Measurements from ENCODE around the gene DNPEP. TPM values are rescaled to one million over a fixed set of nuclear protein-coding genes. Genes with fewer than 3 reads are reported as not detected.

Gene DNPEP
- total and polyA plus RNA-seq, 2 of the 4 experiments (the other 2 are of a cell fraction), result 74.2 to 89.4 TPM

- Histone ChIP-seq H3K14ac (replicated peaks; ENCODE audit: low read depth, low read length) (no peak overlapping the region), H4K5ac (ENCODE audit: low read depth, low read length) (no peak overlapping the region), H3K4me2 (ENCODE audit: low read depth, low read length) (no peak overlapping the region), H3K27me3 (ENCODE audit: control insufficient read depth, insufficient read depth, low read length) (peaks cover 5% of the 10 kb centered on the region), H3K79me1 (ENCODE audit: low read depth in 1 of 2, low read length in 2 of 2) (no peaks in the 10 kb centered on the region), H2AK9ac (replicated peaks; ENCODE audit: low read depth, low read length, poor library complexity) (no peak overlapping the region), H2BK5ac (ENCODE audit: low read depth, low read length, poor library complexity, severe bottlenecking) (no peak overlapping the region), H3K9me1 (ENCODE audit: insufficient read depth, low read length) (peaks cover 4% of the 10 kb centered on the region; the same call in 1 of the 2 replicates), H3K9me3 (ENCODE audit: control insufficient read depth, insufficient read depth, low read length) (no peaks in the 10 kb centered on the region), H4K8ac (ENCODE audit: low read depth in 2 of 2, low read length in 2 of 2) (no peak overlapping the region), H3K27ac (ENCODE audit: insufficient read depth, low read length) (no peak overlapping the region), H2AFZ (replicated peaks; ENCODE audit: low read length, poor library complexity) (no peak overlapping the region), H3K4me3 (ENCODE audit: insufficient read depth, low read depth, low read length) (no peak overlapping the region), H2BK20ac (ENCODE audit: low read depth, low read length) (no peak overlapping the region), H3K4ac (ENCODE audit: low read depth, low read length) (no peak overlapping the region), H3K36me3 (ENCODE audit: control insufficient read depth, insufficient read depth, low read length) (no peaks in the 10 kb centered on the region), H2AK5ac (ENCODE audit: low read depth, low read length) (no peak overlapping the region), H4K20me1 (ENCODE audit: insufficient read depth, low read length) (no peaks in the 10 kb centered on the region), H3K56ac (ENCODE audit: extremely low read depth, insufficient read depth, low read length) (no peak overlapping the region), H2BK120ac (ENCODE audit: low read depth, low read length) (no peak overlapping the region), H3K9ac (ENCODE audit: low read depth, low read length) (no peak overlapping the region), H2BK15ac (ENCODE audit: low read depth, low read length) (no peak overlapping the region), H3K4me1 (ENCODE audit: control insufficient read depth, insufficient read depth, low read length) (peaks cover 11% of the 10 kb centered on the region), H3K18ac (ENCODE audit: low read depth, low read length) (no peak overlapping the region), H4K91ac (ENCODE audit: insufficient read depth, low read depth, low read length) (no peak overlapping the region), H3K23ac (ENCODE audit: low read depth, low read length) (no peak overlapping the region)
- POLR2A ChIA-PET (ENCODE audit: unreplicated experiment), result no interaction called here
- intact Hi-C loops (cut with micrococcal nuclease), result no loop called here
- no TSS peak for BruUV-seq (replicated peaks)
- in situ Hi-C loops (cut with MboI; ENCODE audit: low sequenced_read_pairs), result no loop called here
- CTCF ChIA-PET, result no interaction called here
- 100% methylated on average over 1 of the region's 3 CpGs; no CpG with 5 or more reads in 1 of the 2 experiments for WGBS, 2 experiments (ENCODE audit: extremely low coverage in 2 of 2, insufficient read length in 1 of 2)
- DNase-seq, result no peak
- TF ChIP-seq FOS (IDR thresholded peaks at IDR 0.05; ENCODE audit: low read depth, low read length) (no peak), CEBPB (IDR thresholded peaks at IDR 0.05; ENCODE audit: low read depth, low read length) (no peak), RCOR1 (IDR thresholded peaks at IDR 0.05; ENCODE audit: insufficient replicate concordance, low read length) (no peak), MAZ (IDR thresholded peaks at IDR 0.05; ENCODE audit: borderline replicate concordance, low read depth, low read length) (no peak), BHLHE40 (IDR thresholded peaks at IDR 0.05; ENCODE audit: low read depth, low read length) (no peak), USF2 (IDR thresholded peaks at IDR 0.05; ENCODE audit: low read depth, low read length) (no peak), MXI1 (IDR thresholded peaks at IDR 0.05; ENCODE audit: borderline replicate concordance, low read depth, low read length) (no peak), POLR2A (IDR thresholded peaks at IDR 0.05; ENCODE audit: low read depth, low read length) (no peak), NFE2L2 (IDR thresholded peaks at IDR 0.05; ENCODE audit: low read depth, low read length) (no peak), SMC3 (IDR thresholded peaks at IDR 0.05; ENCODE audit: low read depth, low read length) (no peak), MAFK (IDR thresholded peaks at IDR 0.05; ENCODE audit: low read depth, low read length) (no peak), CTCF (conservative IDR thresholded peaks at IDR 0.05; ENCODE audit: low read depth, low read length) (no peak), RAD21 (IDR thresholded peaks at IDR 0.05; ENCODE audit: low read length) (no peak)
- dilution Hi-C loops (cut with HindIII; ENCODE audit: low sequenced_read_pairs, unreplicated experiment), result no loop called here
- ATAC-seq (ENCODE audit: low read depth), result no peak
These were observed 7.9 kb upstream of the DNPEP start for GRCh38 chr2:219395609-219396008.

Measured in IMR-90 (cell line).